T-cell (primary cell): ENCODE results near the gene ACTN1. TPM values are rescaled to one million over a fixed set of nuclear protein-coding genes. Genes with fewer than 3 reads are reported as not detected.
A peak's percentile ranks its signal among the peaks of the same experiment; 100 is the strongest.
"Not testable (repeated sequence)": the region's sequence is repeated elsewhere in the genome, so short reads cannot be mapped to it uniquely, and the experiment has no call there.

ENCODE experiments used
- ATAC-seq, 4 experiments: fragments of 200-7000 bp in 3 of 4; fragments of 150-1000 bp in 1 of 4; cut with Tn5 transposase; replicated peaks in 1 of 4; 1 replicate in 3 of 4; 2 replicates in 1 of 4; pipeline ENCODE4 v1.10.0; 2021; ENCODE audit warnings: moderate library complexity in 3 of 4, mild to moderate bottlenecking in 2 of 4, moderate number of reproducible peaks in 1 of 4
- CTCF ChIA-PET, 2 donors: fragments of 300-600 bp; sonication (Branson Sonifier 250); formaldehyde crosslinking; loops; one replicate each; lab custom pipeline; 2022; ENCODE audit warnings: antibody characterized with exemption in 2 of 2; lab: Charles Lee
- POLR2A ChIA-PET, 2 donors: fragments of 300-600 bp; sonication (Branson Sonifier 250); formaldehyde crosslinking; loops; one replicate each; lab custom pipeline; 2022; ENCODE audit warnings: antibody characterized with exemption in 2 of 2; lab: Charles Lee
- DNase-seq, 35 experiments: peaks; one replicate each; pipeline versions ENCODE4 v3.0.0 to v3.0.0-alpha.2; 2013 to 2023
- H3K27ac ChIP-seq: one replicate; pipeline ENCODE4 v1.5.1; 2013; ENCODE audit warnings: low read length
- H3K27me3 ChIP-seq, 2 experiments: replicated peaks in 1 of 2; 1 replicate in 1 of 2; 2 replicates in 1 of 2; pipeline versions ENCODE4 v1.6.1 to v1.7.0; 2013; ENCODE audit warnings: low read length in 1 of 2, mixed read lengths in 1 of 2; ENCODE audit not compliant: control insufficient read depth in 2 of 2, insufficient read depth in 2 of 2; ENCODE audit errors: extremely low read depth in 1 of 2
- H3K36me3 ChIP-seq, 2 donors: 1 replicate in 1 of 2; 2 replicates in 1 of 2; pipeline versions ENCODE4 v1.6.1 to v1.7.0; 2013; ENCODE audit warnings: low read length in 1 of 2; ENCODE audit not compliant: control insufficient read depth in 2 of 2, insufficient read depth in 1 of 2; ENCODE audit errors: extremely low read depth in 1 of 2
- H3K4me1 ChIP-seq, 2 experiments: 1 replicate in 1 of 2; 2 replicates in 1 of 2; pipeline versions ENCODE4 v1.6.1 to v1.7.0; 2013; ENCODE audit warnings: low read length in 2 of 2, mixed read lengths in 1 of 2; ENCODE audit not compliant: insufficient read depth in 2 of 2, control insufficient read depth in 1 of 2; ENCODE audit errors: extremely low read depth in 1 of 2
- H3K4me3 ChIP-seq, 2 donors: 1 replicate in 1 of 2; 2 replicates in 1 of 2; pipeline versions ENCODE4 v1.5.1 to v1.7.0; 2013; ENCODE audit warnings: mild to moderate bottlenecking in 2 of 2, low read length in 1 of 2, moderate library complexity in 1 of 2; ENCODE audit not compliant: control insufficient read depth in 1 of 2; ENCODE audit errors: extremely low read depth in 1 of 2
- H3K9me3 ChIP-seq: 2 replicates; pipeline ENCODE4 v1.7.0; 2013
- H3K27ac Mint-ChIP-seq, 2 donors: one replicate each; pipeline ENCODE4 v1.8.0; 2020 to 2021; ENCODE audit warnings: mild to moderate bottlenecking in 2 of 2, mixed read lengths in 2 of 2
- H3K27me3 Mint-ChIP-seq, 2 donors: one replicate each; pipeline ENCODE4 v1.8.0; 2021 to 2022; ENCODE audit warnings: mixed read lengths in 2 of 2
- H3K36me3 Mint-ChIP-seq: one replicate; pipeline ENCODE4 v1.8.0; 2021; ENCODE audit warnings: mixed read lengths
- H3K4me1 Mint-ChIP-seq, 3 donors: one replicate each; pipeline ENCODE4 v1.8.0; 2020 to 2022; ENCODE audit warnings: mixed read lengths in 3 of 3, mild to moderate bottlenecking in 1 of 3
- H3K4me3 Mint-ChIP-seq, 3 donors: one replicate each; pipeline ENCODE4 v1.8.0; 2020 to 2022; ENCODE audit warnings: mild to moderate bottlenecking in 3 of 3, mixed read lengths in 3 of 3, moderate library complexity in 3 of 3
- H3K9me3 Mint-ChIP-seq, 3 donors: one replicate each; pipeline ENCODE4 v1.8.0; 2020 to 2022; ENCODE audit warnings: mixed read lengths in 3 of 3
- WGBS: methylation state at CpG from one replicate; pipeline ENCODE4 v1.1.5; 2013; ENCODE audit warnings: missing lambda C conversion rate; ENCODE audit not compliant: insufficient coverage; 5-methylcytosine and 5-hydroxymethylcytosine counted together
- total RNA-seq, 35 experiments: library from RNA in 6 of 35; stranded (reverse) in 6 of 35; fragments of 120-200 nt in 1 of 35; gene quantifications; one replicate each; pipeline versions ENCODE4 v1.2.1 to v1.2.4 and lab custom pipeline; 2013 to 2026

The ACTN1 gene
- total RNA-seq, 5 donors from 2014 or later (not counting 1 experiment from before 2014, with no cell fraction given): 84.8 to 219 (median 122) TPM

GRCh38 chr14:68974759-68975347 lies 4.2 kb downstream of the ACTN1 start:
- H3K4me3 ChIP-seq: no peak overlapping the region

GRCh38 chr14:68973639-68974038 lies 5.5 kb downstream of the ACTN1 start:
- ChIA-PET POLR2A (no interaction called here), CTCF (no interaction called here)
- H3K27ac ChIP-seq: peak overlapping the region; percentile 1
- peaks cover 79 to 88% (median 83%) of the 10 kb centered on the region in 3 donors for H3K4me1 Mint-ChIP-seq
- peaks cover 8 to 19% of the 10 kb centered on the region in 2 donors for H3K36me3 ChIP-seq
- peak overlapping the region; percentile 99 for H3K27ac Mint-ChIP-seq
- no peaks in the 10 kb centered on the region for H3K9me3 ChIP-seq
- 95% methylated on average over 4 of the region's 5 CpGs for WGBS
- peak overlapping the region in 1 of 3 donors; percentile 46 for H3K4me3 Mint-ChIP-seq
- DNase-seq: no peak
- peaks cover 29% of the 10 kb centered on the region for H3K36me3 Mint-ChIP-seq
- no peak for ATAC-seq
- H3K27me3 Mint-ChIP-seq: no peaks in the 10 kb centered on the region
- peak overlapping the region in 1 of 2 donors; percentile 25 for H3K4me3 ChIP-seq
- peaks cover 0 to 6% of the 10 kb centered on the region in 2 experiments for H3K27me3 ChIP-seq
- H3K4me1 ChIP-seq: peaks cover 51 to 92% of the 10 kb centered on the region in 2 experiments
- H3K9me3 Mint-ChIP-seq: peaks cover 0 to 4% (median 0%) of the 10 kb centered on the region in 3 donors

More at GRCh38 chr14:68974759-68975347, 4.2 kb downstream of the ACTN1 start:
- H3K4me1 Mint-ChIP-seq: peaks cover 68 to 77% (median 72%) of the 10 kb centered on the region in 3 donors
- DNase-seq (no peak), ATAC-seq (no peak)
- peak overlapping the region in 1 of 3 donors; percentile 93 for H3K4me3 Mint-ChIP-seq
- WGBS: 80% methylated on average over 3 of the region's 6 CpGs
- H3K27me3 Mint-ChIP-seq: no peaks in the 10 kb centered on the region
- H3K27me3 ChIP-seq: peaks cover 0 to 9% of the 10 kb centered on the region in 2 experiments
- peaks cover 40 to 87% of the 10 kb centered on the region in 2 experiments for H3K4me1 ChIP-seq
- H3K36me3 ChIP-seq: peaks cover 8 to 19% of the 10 kb centered on the region in 2 donors
- H3K9me3 Mint-ChIP-seq: peaks cover 0 to 4% (median 0%) of the 10 kb centered on the region in 3 donors
- H3K27ac Mint-ChIP-seq: peak overlapping the region; percentile 99
- peak overlapping the region; percentile 32 for H3K27ac ChIP-seq
- POLR2A ChIA-PET: interaction anchor here in 1 of 2 donors (0.5 kb wide), 1 partner anchor 60 kb away, joined by 7 read pairs; no protein-coding TSS in a partner anchor
- peaks cover 29% of the 10 kb centered on the region for H3K36me3 Mint-ChIP-seq
- H3K9me3 ChIP-seq: no peaks in the 10 kb centered on the region
- CTCF ChIA-PET: no interaction called here

GRCh38 chr14:68973219-68973565 lies 5.9 kb downstream of the ACTN1 start:
- WGBS: 100% methylated on average over 2 of the region's 6 CpGs
- H3K27me3 ChIP-seq, H3K4me3 ChIP-seq, DNase-seq, ATAC-seq, CTCF ChIA-PET, H3K27me3 Mint-ChIP-seq, H3K9me3 ChIP-seq, H3K9me3 Mint-ChIP-seq, POLR2A ChIA-PET: not testable (repeated sequence)
- Mint-ChIP-seq H3K36me3 (peaks cover 29% of the 10 kb centered on the region), H3K4me1 (peaks cover 84 to 93% (median 88%) of the 10 kb centered on the region in 3 donors), H3K4me3 (peak overlapping the region in 1 of 3 donors; percentile 46), H3K27ac (peak overlapping the region; percentile 99)
- Histone ChIP-seq H3K4me1 (peaks cover 56 to 93% of the 10 kb centered on the region in 2 experiments), H3K36me3 (peaks cover 8 to 19% of the 10 kb centered on the region in 2 donors), H3K27ac (peak overlapping the region; percentile 29)

- no peak overlapping the region for H3K4me3 ChIP-seq
- Mint-ChIP-seq H3K4me1 (peaks cover 89 to 98% (median 93%) of the 10 kb centered on the region in 3 donors), H3K27ac (peak overlapping the region; percentile 99), H3K27me3 (no peaks in the 10 kb centered on the region), H3K4me3 (peak overlapping the region in 1 of 3 donors; percentile 46), H3K9me3 (peaks cover 0 to 4% (median 0%) of the 10 kb centered on the region in 3 donors), H3K36me3 (peaks cover 29% of the 10 kb centered on the region)
- H3K36me3 ChIP-seq: peaks cover 8 to 19% of the 10 kb centered on the region in 2 donors
- H3K27me3 ChIP-seq: no peaks in the 10 kb centered on the region
- CTCF ChIA-PET: no interaction called here
- DNase-seq (no peak), ATAC-seq (no peak)
- peaks cover 58 to 93% of the 10 kb centered on the region in 2 experiments for H3K4me1 ChIP-seq
- WGBS: 100% methylated on average over 6 of the region's 14 CpGs
- no peaks in the 10 kb centered on the region for H3K9me3 ChIP-seq
- H3K27ac ChIP-seq: peak overlapping the region; percentile 84
- POLR2A ChIA-PET: no interaction called here
These were observed 6.4 kb downstream of the ACTN1 start for GRCh38 chr14:68972507-68973218.

- Mint-ChIP-seq H3K9me3 (peaks cover 0 to 4% (median 0%) of the 10 kb centered on the region in 3 donors), H3K4me1 (peaks cover 88 to 99% (median 94%) of the 10 kb centered on the region in 3 donors), H3K4me3 (peak overlapping the region in 2 of 3 donors; percentile 37 to 84), H3K27ac (peak overlapping the region; percentile 99), H3K27me3 (no peaks in the 10 kb centered on the region), H3K36me3 (peaks cover 29% of the 10 kb centered on the region)
- no peak overlapping the region for H3K4me3 ChIP-seq
- POLR2A ChIA-PET: no interaction called here
- H3K4me1 ChIP-seq: peaks cover 66 to 93% of the 10 kb centered on the region in 2 experiments
- WGBS: 63% methylated on average over 8 of the region's 9 CpGs
- H3K9me3 ChIP-seq: no peaks in the 10 kb centered on the region
- CTCF ChIA-PET: no interaction called here
- H3K27ac ChIP-seq: peak overlapping the region; percentile 84
- ATAC-seq (no peak), DNase-seq (no peak)
- no peaks in the 10 kb centered on the region for H3K27me3 ChIP-seq
- peaks cover 8 to 19% of the 10 kb centered on the region in 2 donors for H3K36me3 ChIP-seq
These were observed 7.6 kb downstream of the ACTN1 start for GRCh38 chr14:68971411-68972035.

GRCh38 chr14:68970736-68971135 lies 8.4 kb downstream of the ACTN1 start:
- peaks cover 8 to 19% of the 10 kb centered on the region in 2 donors for H3K36me3 ChIP-seq
- H3K4me1 ChIP-seq: peaks cover 70 to 93% of the 10 kb centered on the region in 2 experiments
- no peaks in the 10 kb centered on the region for H3K9me3 ChIP-seq
- H3K27ac ChIP-seq: peak overlapping the region; percentile 84
- Mint-ChIP-seq H3K4me3 (peak overlapping the region; percentile 68 to 84 (median 72)), H3K36me3 (peaks cover 29% of the 10 kb centered on the region), H3K4me1 (peaks cover 88 to 96% (median 94%) of the 10 kb centered on the region in 3 donors), H3K9me3 (peaks cover 0 to 4% (median 0%) of the 10 kb centered on the region in 3 donors), H3K27me3 (no peaks in the 10 kb centered on the region), H3K27ac (peak overlapping the region; percentile 99)
- DNase-seq: no peak
- no peak overlapping the region for H3K4me3 ChIP-seq
- 63% methylated on average over 1 of the region's 5 CpGs for WGBS
- no peaks in the 10 kb centered on the region for H3K27me3 ChIP-seq
- CTCF ChIA-PET: interaction anchor here in 1 of 2 donors (1.0 kb wide), 1 partner anchor 26 kb away, joined by 3 read pairs; no protein-coding TSS in a partner anchor
- POLR2A ChIA-PET: no interaction called here
- ATAC-seq: no peak
